CD14-positive monocyte (primary cell): Measurements from ENCODE around the gene CDKN2AIPNL. TPM values are rescaled to one million over a fixed set of nuclear protein-coding genes. Genes with fewer than 3 reads are reported as not detected.

Source experiments
- DNase-seq, 3 donors: peaks; one replicate each; pipeline ENCODE4 v3.0.0-alpha.2; 2011 to 2022
- H2AFZ ChIP-seq: 2 replicates; pipeline ENCODE4 v1.6.0; 2012; ENCODE audit warnings: mild to moderate bottlenecking, low read depth, low read length, inconsistent platforms; ENCODE audit not compliant: insufficient read depth, poor library complexity, severe bottlenecking
- H3K27ac ChIP-seq, 2 donors: 1 replicate in 1 of 2; 2 replicates in 1 of 2; pipeline ENCODE4 v1.5.1; 2012 to 2013; ENCODE audit warnings: low read length in 2 of 2, control low read depth in 1 of 2, inconsistent platforms in 1 of 2, low read depth in 1 of 2, mild to moderate bottlenecking in 1 of 2
- H3K27me3 ChIP-seq, 2 donors: one replicate each; pipeline versions ENCODE4 v1.6.0 to v1.6.1; 2011 to 2013; ENCODE audit warnings: low read length in 2 of 2; ENCODE audit not compliant: control insufficient read depth in 2 of 2, insufficient read depth in 2 of 2
- H3K36me3 ChIP-seq, 2 donors: replicated peaks in 1 of 2; 1 replicate in 1 of 2; 2 replicates in 1 of 2; pipeline versions ENCODE4 v1.5.1 to v1.6.1; 2012 to 2013; ENCODE audit warnings: low read length in 2 of 2, control low read depth in 1 of 2, inconsistent platforms in 1 of 2, mild to moderate bottlenecking in 1 of 2; ENCODE audit not compliant: insufficient read depth in 2 of 2, control insufficient read depth in 1 of 2
- H3K4me1 ChIP-seq, 2 donors: 1 replicate in 1 of 2; 2 replicates in 1 of 2; pipeline versions ENCODE4 v1.5.1 to v1.6.1; 2012 to 2013; ENCODE audit warnings: low read length in 2 of 2, control low read depth in 1 of 2, inconsistent platforms in 1 of 2, mild to moderate bottlenecking in 1 of 2, moderate library complexity in 1 of 2; ENCODE audit not compliant: insufficient read depth in 2 of 2, control insufficient read depth in 1 of 2
- H3K4me2 ChIP-seq: replicated peaks from 2 replicates; pipeline ENCODE3; 2012; ENCODE audit warnings: low read length, moderate library complexity, mild to moderate bottlenecking; ENCODE audit not compliant: poor library complexity, severe bottlenecking; ENCODE audit errors: extremely low read depth
- H3K4me3 ChIP-seq, 3 experiments: fragments of 200-600 bp in 1 of 3; sonication (generic) in 1 of 3; replicated peaks in 1 of 3; 1 replicate in 2 of 3; 2 replicates in 1 of 3; pipeline ENCODE4 v1.5.1; 2011 to 2013; ENCODE audit warnings: low read length in 3 of 3, mild to moderate bottlenecking in 3 of 3, control low read depth in 2 of 3, low read depth in 2 of 3, inconsistent platforms in 1 of 3, moderate library complexity in 1 of 3
- H3K79me2 ChIP-seq: 2 replicates; pipeline ENCODE4 v1.6.0; 2012; ENCODE audit warnings: mild to moderate bottlenecking, control low read depth, inconsistent platforms, low read length, moderate library complexity; ENCODE audit not compliant: insufficient read depth
- H3K9ac ChIP-seq: 2 replicates; pipeline ENCODE4 v1.6.0; 2017; ENCODE audit warnings: low read length, mild to moderate bottlenecking; ENCODE audit not compliant: insufficient read depth, poor library complexity, severe bottlenecking
- H3K9me3 ChIP-seq, 2 donors: replicated peaks in 1 of 2; 1 replicate in 1 of 2; 2 replicates in 1 of 2; pipeline versions ENCODE4 v1.5.1 to v1.6.1; 2012 to 2013; ENCODE audit warnings: low read length in 2 of 2, control low read depth in 1 of 2; ENCODE audit not compliant: control insufficient read depth in 1 of 2, insufficient read depth in 1 of 2
- H4K20me1 ChIP-seq: 2 replicates; pipeline ENCODE4 v1.6.0; 2012; ENCODE audit warnings: mild to moderate bottlenecking, low read length, control low read depth, moderate library complexity; ENCODE audit not compliant: insufficient read depth
- H3K27ac Mint-ChIP-seq, 7 donors: one replicate each; pipeline ENCODE4 v1.8.0; 2020; ENCODE audit warnings: mild to moderate bottlenecking in 7 of 7, mixed read lengths in 7 of 7, moderate library complexity in 6 of 7, inconsistent platforms in 2 of 7
- H3K27me3 Mint-ChIP-seq, 3 donors: one replicate each; pipeline ENCODE4 v1.8.0; 2021 to 2022; ENCODE audit warnings: low read depth in 3 of 3, mild to moderate bottlenecking in 3 of 3, mixed read lengths in 3 of 3, moderate library complexity in 3 of 3, inconsistent platforms in 1 of 3
- H3K36me3 Mint-ChIP-seq, 2 donors: one replicate each; pipeline ENCODE4 v1.8.0; 2020; ENCODE audit warnings: mixed read lengths in 2 of 2, inconsistent platforms in 1 of 2, mild to moderate bottlenecking in 1 of 2
- H3K4me1 Mint-ChIP-seq: one replicate; pipeline ENCODE4 v1.8.0; 2020; ENCODE audit warnings: mild to moderate bottlenecking, mixed read lengths
- H3K4me3 Mint-ChIP-seq, 2 donors: one replicate each; pipeline ENCODE4 v1.8.0; 2020; ENCODE audit warnings: mild to moderate bottlenecking in 2 of 2, mixed read lengths in 2 of 2, moderate library complexity in 1 of 2
- H3K9me3 Mint-ChIP-seq, 7 donors: one replicate each; pipeline ENCODE4 v1.8.0; 2020 to 2022; ENCODE audit warnings: mixed read lengths in 7 of 7, mild to moderate bottlenecking in 6 of 7, moderate library complexity in 6 of 7, inconsistent platforms in 2 of 7
- CTCF ChIP-seq: fragments of 200-600 bp; IDR thresholded peaks from one replicate; pipeline ENCODE4 v1.8.0; 2022; ENCODE audit warnings: antibody characterized with exemption, mild to moderate bottlenecking
- WGBS: methylation state at CpG from one replicate; pipeline ENCODE4 v1.1.5; 2013; ENCODE audit warnings: missing lambda C conversion rate; ENCODE audit not compliant: insufficient coverage; 5-methylcytosine and 5-hydroxymethylcytosine counted together
- intact Hi-C, 2 donors: fragments of 100-400 bp; cut with micrococcal nuclease; formaldehyde crosslinking; loops; one replicate each; pipeline versions ENCODE4 v1.15.0 to v1.15.1; 2023
- polyA plus RNA-seq, 3 donors: library from polyadenylated mRNA; depleted of rRNA in 1 of 3; unstranded in 2 of 3; stranded (reverse) in 1 of 3; fragments of 300-500 nt in 2 of 3; fragments of >200 nt in 1 of 3; fragmentation: Illumina TruSeq in 2 of 3; gene quantifications; 1 replicate in 2 of 3; 2 replicates in 1 of 3; pipeline ENCODE4 v1.2.3, GENCODE V29; 2012 to 2021

Gene CDKN2AIPNL
- polyA plus RNA-seq, 3 donors = 6.9 to 20.0 (median 15.0) TPM

GRCh38 chr5:134453016-134453415 lies 41.3 kb upstream of the CDKN2AIPNL start:
- WGBS = no CpG with 5 or more reads among the region's 2 CpGs
- H3K79me2 ChIP-seq = no peaks in the 10 kb centered on the region

GRCh38 chr5:134451936-134452505 lies 40.3 kb upstream of the CDKN2AIPNL start:
- Histone ChIP-seq H3K4me1 (peaks cover 3 to 7% of the 10 kb centered on the region in 2 donors), H3K4me3 (no peak overlapping the region), H2AFZ (no peak overlapping the region), H3K9me3 (no peaks in the 10 kb centered on the region), H3K4me2 (no peak overlapping the region), H3K9ac (no peak overlapping the region), H3K36me3 (no peaks in the 10 kb centered on the region), H3K27me3 (no peaks in the 10 kb centered on the region), H3K27ac (no peak overlapping the region), H4K20me1 (no peaks in the 10 kb centered on the region), H3K79me2 (no peaks in the 10 kb centered on the region)
- no peak for TF ChIP-seq CTCF
- Mint-ChIP-seq H3K9me3 (peaks cover 0 to 3% (median 0%) of the 10 kb centered on the region in 7 donors), H3K36me3 (no peaks in the 10 kb centered on the region), H3K4me1 (peaks cover 8% of the 10 kb centered on the region), H3K27me3 (peaks cover 0 to 1% (median 0%) of the 10 kb centered on the region in 3 donors), H3K27ac (no peak overlapping the region), H3K4me3 (no peak overlapping the region)
- no CpG with 5 or more reads among the region's 1 CpG for WGBS
- no peak for DNase-seq
- intact Hi-C loops = loop anchor here in 1 of 2 donors (5.0 kb wide), 1 partner anchor 40 kb away; the partner anchor contains the start of gene CDKN2AIPNL

More at GRCh38 chr5:134453016-134453415, 41.3 kb upstream of the CDKN2AIPNL start:
- peaks cover 0 to 3% (median 0%) of the 10 kb centered on the region in 7 donors for H3K9me3 Mint-ChIP-seq
- H3K27ac Mint-ChIP-seq = no peak overlapping the region
- intact Hi-C loops = loop anchor here in 1 of 2 donors (5.0 kb wide), 1 partner anchor 41 kb away; the partner anchor contains the start of gene CDKN2AIPNL
- H3K4me3 ChIP-seq = no peak overlapping the region
- no peak for DNase-seq
- H4K20me1 ChIP-seq = no peaks in the 10 kb centered on the region
- no peak overlapping the region for H2AFZ ChIP-seq
- H3K4me3 Mint-ChIP-seq = no peak overlapping the region
- peaks cover 3 to 7% of the 10 kb centered on the region in 2 donors for H3K4me1 ChIP-seq
- no peaks in the 10 kb centered on the region for H3K27me3 ChIP-seq
- H3K4me2 ChIP-seq = no peak overlapping the region
- H3K9me3 ChIP-seq = no peaks in the 10 kb centered on the region
- no peaks in the 10 kb centered on the region for H3K36me3 ChIP-seq
- no peaks in the 10 kb centered on the region for H3K36me3 Mint-ChIP-seq
- H3K27ac ChIP-seq = no peak overlapping the region
- peaks cover 8% of the 10 kb centered on the region for H3K4me1 Mint-ChIP-seq
- no peak overlapping the region for H3K9ac ChIP-seq
- TF ChIP-seq CTCF = no peak
- peaks cover 0 to 1% (median 0%) of the 10 kb centered on the region in 3 donors for H3K27me3 Mint-ChIP-seq
